GM12891 (cell line): ENCODE results near the gene GRIA1.

Experiments used
- PAX5 ChIP-seq: IDR thresholded peaks from 2 replicates; pipeline ENCODE4 v1.6.1; 2011; ENCODE audit warnings: low read length, moderate library complexity, mild to moderate bottlenecking; ENCODE audit not compliant: insufficient read depth, severe bottlenecking
- POLR2A ChIP-seq: IDR thresholded peaks from 2 replicates; pipeline ENCODE4 v1.6.1; 2011; ENCODE audit warnings: low read depth, low read length, control low read depth
- POLR2AphosphoS5 ChIP-seq: IDR thresholded peaks from 2 replicates; pipeline ENCODE4 v1.6.1; 2011; ENCODE audit warnings: low read depth, low read length, control low read depth
- TAF1 ChIP-seq: IDR thresholded peaks from 2 replicates; pipeline ENCODE4 v1.6.1; 2011; ENCODE audit warnings: low read depth, low read length, control low read depth

- no peak for TF ChIP-seq PAX5
- TF ChIP-seq TAF1: no peak
- TF ChIP-seq POLR2AphosphoS5: no peak
- no peak for TF ChIP-seq POLR2A
These were observed 292.8 kb downstream of the GRIA1 start for GRCh38 chr5:153783362-153783658.
